T-helper 2 cell treated with Interferon-gamma antibody and Interleukin-4, amounts not matched to agents 100 ng/mL and 5 ng/mL, for 36 hours (primary cell): ENCODE results near the gene ZNF850. TPM values are rescaled to one million over a fixed set of nuclear protein-coding genes. Genes with fewer than 3 reads are reported as not detected.

Experiments
- intact Hi-C: fragments of 100-400 bp; cut with micrococcal nuclease; formaldehyde crosslinking; loops from one replicate; pipeline ENCODE4 v1.15.1; 2023
- total RNA-seq: library from RNA; stranded (reverse); gene quantifications from 2 replicates; pipeline ENCODE4 v1.2.3, GENCODE V29; 2022

The ZNF850 gene
- total RNA-seq, 1 donor from 2014 or later, result 5.9 TPM

- intact Hi-C loops, result no loop called here
Observed at GRCh38 chr19:36707134-36707533, 65.5 kb downstream of the ZNF850 start.

- intact Hi-C loops, result loop anchor here (5.0 kb wide), 3 partner anchors 86 to 561 kb away; partner anchors contain the start of gene ZFP14
Observed at GRCh38 chr19:36688058-36688457, 84.5 kb downstream of the ZNF850 start.

- intact Hi-C loops, result loop anchor here (1.0 to 5.0 kb wide), 14 partner anchors 21 to 779 kb away; partner anchors contain the start of genes ZFP14, ZNF260, ZNF345 and ZNF461
Observed at GRCh38 chr19:36687214-36688056, 85.2 kb downstream of the ZNF850 start, which contains the start of gene ZNF567. Gene ZNF567, plus strand, starts transcription at chr19:36687612. Its CDS starts 7,256 bp downstream, at chr19:36694868.

GRCh38 chr19:36686365-36687213, 86.0 kb downstream of the ZNF850 start:
- intact Hi-C loops, result loop anchor here (1.0 to 5.0 kb wide), 14 partner anchors 20 to 780 kb away; partner anchors contain the start of genes ZFP14, ZNF260, ZNF345 and ZNF461

- intact Hi-C loops, result loop anchor here (2.0 to 5.0 kb wide), 7 partner anchors 84 to 781 kb away; partner anchors contain the start of genes ZFP14, ZNF260, ZNF529 and ZNF569
Observed at GRCh38 chr19:36685835-36686234, 86.8 kb downstream of the ZNF850 start.

GRCh38 chr19:36679455-36679854, 93.2 kb downstream of the ZNF850 start:
- intact Hi-C loops, result no loop called here

GRCh38 chr19:36674201-36674600, 98.4 kb downstream of the ZNF850 start:
- intact Hi-C loops, result no loop called here

- intact Hi-C loops, result no loop called here
Observed at GRCh38 chr19:36672368-36672767, 100.2 kb downstream of the ZNF850 start.

GRCh38 chr19:36668646-36669045, 104.0 kb downstream of the ZNF850 start:
- intact Hi-C loops, result loop anchor here (5.0 kb wide), 1 partner anchor 184 kb away; the partner anchor contains the start of gene ZNF345

GRCh38 chr19:36665832-36666231, 106.8 kb downstream of the ZNF850 start:
- intact Hi-C loops, result loop anchor here (1.0 to 5.0 kb wide), 7 partner anchors 21 to 551 kb away; partner anchors contain the start of genes ZNF146, ZNF260, ZNF345 and ZNF382

Other genes starting within 250 kb of the ZNF850 start
- gene ZNF260, start 244.5 kb downstream of the ZNF850 start, total RNA-seq, result 8.1 and 8.3 TPM in 2 replicates
- 14.9 and 17.0 TPM in 2 replicates for gene ZNF529, start 199.5 kb downstream of the ZNF850 start, total RNA-seq
- 10.4 and 13.4 TPM in 2 replicates for gene ZNF382, start 167.5 kb downstream of the ZNF850 start, total RNA-seq
- 6.7 TPM in 2 replicates for gene ZNF461, start 106.0 kb downstream of the ZNF850 start, total RNA-seq
- 8.9 and 9.2 TPM in 2 replicates for gene ZNF567, start 85.2 kb downstream of the ZNF850 start, total RNA-seq
- 5.3 and 6.3 TPM in 2 replicates for gene ZNF790, start 65.6 kb upstream of the ZNF850 start, total RNA-seq
- 3.4 and 3.6 TPM in 2 replicates for gene ZNF345, start 78.1 kb upstream of the ZNF850 start, total RNA-seq
- gene ZNF829, start 143.5 kb upstream of the ZNF850 start, total RNA-seq, result 4.4 and 4.5 TPM in 2 replicates
- gene ZNF568, start 143.5 kb upstream of the ZNF850 start, total RNA-seq, result 5.7 and 6.8 TPM in 2 replicates